Vagina (tissue), 2 donors: Measurements from ENCODE around the gene LZTR1. TPM values are rescaled to one million over a fixed set of nuclear protein-coding genes. Genes with fewer than 3 reads are reported as not detected.
"Not testable (repeated sequence)": the region's sequence is repeated elsewhere in the genome, so short reads cannot be mapped to it uniquely, and the experiment has no call there.

Experiments
- DNase-seq, 2 donors: peaks; one replicate each; pipeline ENCODE4 v3.0.0-alpha.2; 2017; ENCODE audit errors: extremely low spot score in 2 of 2
- H3K27ac ChIP-seq: fragments of 200-600 bp; sonication (generic); one replicate; pipeline ENCODE4 v1.5.1; 2019
- H3K27me3 ChIP-seq: fragments of 200-600 bp; sonication (generic); one replicate; pipeline ENCODE4 v1.5.1; 2019
- H3K36me3 ChIP-seq, 2 donors: fragments of 200-600 bp; sonication (generic); one replicate each; pipeline ENCODE4 v1.5.1; 2017 to 2019
- H3K4me1 ChIP-seq: fragments of 200-600 bp; sonication (generic); one replicate; pipeline ENCODE4 v1.5.1; 2019
- H3K4me3 ChIP-seq, 2 donors: fragments of 200-600 bp; sonication (generic); 1 replicate in 1 of 2; 2 replicates in 1 of 2; pipeline ENCODE4 v1.5.1; 2016 to 2019
- H3K9me3 ChIP-seq: fragments of 200-600 bp; sonication (generic); one replicate; pipeline ENCODE4 v1.5.1; 2019
- CTCF ChIP-seq, 3 experiments: fragments of 450-650 bp in 2 of 3; fragments of 200-600 bp in 1 of 3; sonication (generic) in 1 of 3; IDR thresholded peaks; one replicate each; pipeline ENCODE4 v1.5.1; 2017 to 2019; ENCODE audit warnings: antibody characterized with exemption in 3 of 3, mild to moderate bottlenecking in 2 of 3, moderate library complexity in 2 of 3
- POLR2A ChIP-seq, 2 donors: fragments of 450-650 bp; IDR thresholded peaks; one replicate each; pipeline ENCODE4 v1.6.1; 2017; ENCODE audit warnings: antibody characterized with exemption in 2 of 2, mild to moderate bottlenecking in 2 of 2, moderate library complexity in 2 of 2
- POLR2AphosphoS5 ChIP-seq, 2 donors: sonication (generic); formaldehyde crosslinking; IDR thresholded peaks; one replicate each; pipeline ENCODE4 v1.9.0; 2017; ENCODE audit warnings: antibody characterized with exemption in 2 of 2, mild to moderate bottlenecking in 2 of 2, low read depth in 1 of 2; ENCODE audit not compliant: insufficient read depth in 1 of 2
- intact Hi-C: fragments of 100-400 bp; cut with DNase I; formaldehyde crosslinking; loops from one replicate; pipeline ENCODE4 v1.15.1; 2023
- total RNA-seq: library from RNA; depleted of rRNA; stranded (reverse); fragments of >200 nt; gene quantifications from one replicate; pipeline ENCODE4 v1.2.3, GENCODE V29; 2016

The LZTR1 gene
- total RNA-seq, 1 donor from 2014 or later, result 61.9 TPM

GRCh38 chr22:20937794-20938671, 44.1 kb upstream of the LZTR1 start:
- Histone ChIP-seq H3K36me3 (peaks cover 4 to 19% of the 10 kb centered on the region in 2 donors), H3K27me3 (no peaks in the 10 kb centered on the region), H3K27ac (no peak overlapping the region), H3K4me1 (peaks cover 78% of the 10 kb centered on the region), H3K9me3 (no peaks in the 10 kb centered on the region), H3K4me3 (no peak overlapping the region)
- TF ChIP-seq POLR2AphosphoS5 (IDR thresholded peaks at IDR 0.05; ENCODE audit: insufficient read depth in 1 of 2, low read depth in 1 of 2), result no peak
- TF ChIP-seq CTCF (IDR thresholded peaks at IDR 0.05), result no peak
- no peak for TF ChIP-seq POLR2A (IDR thresholded peaks at IDR 0.05)
- intact Hi-C loops, result no loop called here
- DNase-seq, result no peak

- Histone ChIP-seq H3K36me3 (peaks cover 0 to 10% of the 10 kb centered on the region in 2 donors), H3K4me1 (peaks cover 69% of the 10 kb centered on the region)
- intact Hi-C loops, H3K4me3 ChIP-seq, DNase-seq, H3K27ac ChIP-seq, H3K27me3 ChIP-seq, H3K9me3 ChIP-seq: not testable (repeated sequence)
These were observed 42.5 kb upstream of the LZTR1 start for GRCh38 chr22:20939457-20940185.

DNA sequence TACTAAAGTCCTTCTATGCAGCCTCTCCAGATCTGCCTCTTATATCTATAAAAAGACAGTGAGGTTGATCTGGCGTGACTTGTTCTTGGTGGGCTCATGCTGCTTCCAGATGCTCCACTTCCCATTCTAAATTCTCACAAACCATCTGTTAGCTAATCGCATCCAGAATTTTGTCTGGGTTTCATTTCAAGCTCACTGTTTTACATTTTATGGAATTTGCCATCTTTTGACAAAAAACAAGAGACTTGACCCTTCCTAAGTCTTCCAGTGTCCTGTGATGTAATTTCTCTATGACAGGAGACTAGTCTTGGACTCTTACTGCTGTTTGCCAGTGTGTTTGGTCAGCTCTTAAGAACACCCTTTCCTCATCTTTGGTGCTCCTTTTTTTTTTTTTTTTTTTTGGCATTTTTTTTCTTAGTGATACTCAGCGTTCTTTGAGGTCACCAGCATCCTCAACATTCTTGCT, 41.9 kb upstream of the LZTR1 start:
- H3K27me3 ChIP-seq, result no peaks in the 10 kb centered on the region

GRCh38 chr22:20940904-20941385, 41.2 kb upstream of the LZTR1 start:
- Histone ChIP-seq H3K4me3 (no peak overlapping the region), H3K9me3 (no peaks in the 10 kb centered on the region), H3K4me1 (peaks cover 67% of the 10 kb centered on the region), H3K27ac (no peak overlapping the region), H3K27me3 (no peaks in the 10 kb centered on the region), H3K36me3 (peaks cover 0 to 4% of the 10 kb centered on the region in 2 donors)
- intact Hi-C loops, result no loop called here
- TF ChIP-seq POLR2AphosphoS5 (IDR thresholded peaks at IDR 0.05; ENCODE audit: insufficient read depth in 1 of 2, low read depth in 1 of 2) (no peak), CTCF (IDR thresholded peaks at IDR 0.05) (no peak), POLR2A (IDR thresholded peaks at IDR 0.05) (no peak)
- DNase-seq, result no peak

More for the DNA sequence above, 41.9 kb upstream of the LZTR1 start:
- Histone ChIP-seq H3K4me1 (peaks cover 67% of the 10 kb centered on the region), H3K36me3 (peaks cover 0 to 5% of the 10 kb centered on the region in 2 donors), H3K27ac (no peak overlapping the region), H3K4me3 (no peak overlapping the region), H3K9me3 (no peaks in the 10 kb centered on the region)
- TF ChIP-seq POLR2AphosphoS5 (IDR thresholded peaks at IDR 0.05; ENCODE audit: insufficient read depth in 1 of 2, low read depth in 1 of 2), result no peak
- TF ChIP-seq CTCF (IDR thresholded peaks at IDR 0.05), result no peak
- no peak for TF ChIP-seq POLR2A (IDR thresholded peaks at IDR 0.05)
- intact Hi-C loops, result no loop called here
- no peak for DNase-seq

DNA sequence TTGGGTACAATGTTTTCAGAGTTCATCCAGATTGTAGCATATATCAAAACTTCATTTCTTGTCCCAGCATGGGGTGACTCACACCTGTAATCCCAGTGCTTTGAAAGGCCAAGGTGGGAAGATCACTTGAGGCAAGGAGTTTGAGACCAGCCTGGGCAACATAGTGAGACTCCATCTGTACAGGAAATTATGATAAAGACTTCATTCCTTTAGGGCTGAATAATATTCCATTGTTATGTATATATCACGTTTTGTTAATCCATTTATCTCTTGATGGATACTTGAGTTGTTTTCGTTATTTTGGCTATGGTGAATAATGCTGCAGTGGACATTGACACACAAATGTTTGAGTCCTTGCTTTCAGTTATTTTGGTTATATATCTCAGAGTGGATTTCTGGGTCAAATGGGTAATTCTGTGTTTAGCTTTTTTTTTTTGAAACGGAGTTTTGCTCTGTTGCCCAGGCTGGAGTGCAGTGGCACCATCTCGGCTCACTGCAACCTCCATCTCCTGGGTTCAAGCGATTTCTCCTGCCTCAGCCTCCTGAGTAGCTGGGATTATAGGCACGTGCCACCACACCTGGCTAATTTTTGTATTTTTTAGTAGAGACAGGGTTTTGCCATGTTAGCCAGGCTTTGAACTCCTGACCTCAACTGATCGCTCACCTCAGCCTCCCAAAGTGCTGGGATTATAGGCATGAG, 39.7 kb upstream of the LZTR1 start:
- H3K27me3 ChIP-seq, H3K27ac ChIP-seq, DNase-seq, intact Hi-C loops, H3K9me3 ChIP-seq, H3K36me3 ChIP-seq, H3K4me3 ChIP-seq: not testable (repeated sequence)
- peaks cover 65% of the 10 kb centered on the region for H3K4me1 ChIP-seq
